ENCODE measurements around the gene MBIP.
"Not testable (repeated sequence)": the region's sequence is repeated elsewhere in the genome, so short reads cannot be mapped to it uniquely, and the experiment has no call there.

Gene MBIP, protein sequence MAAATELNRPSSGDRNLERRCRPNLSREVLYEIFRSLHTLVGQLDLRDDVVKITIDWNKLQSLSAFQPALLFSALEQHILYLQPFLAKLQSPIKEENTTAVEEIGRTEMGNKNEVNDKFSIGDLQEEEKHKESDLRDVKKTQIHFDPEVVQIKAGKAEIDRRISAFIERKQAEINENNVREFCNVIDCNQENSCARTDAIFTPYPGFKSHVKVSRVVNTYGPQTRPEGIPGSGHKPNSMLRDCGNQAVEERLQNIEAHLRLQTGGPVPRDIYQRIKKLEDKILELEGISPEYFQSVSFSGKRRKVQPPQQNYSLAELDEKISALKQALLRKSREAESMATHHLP

DNA sequence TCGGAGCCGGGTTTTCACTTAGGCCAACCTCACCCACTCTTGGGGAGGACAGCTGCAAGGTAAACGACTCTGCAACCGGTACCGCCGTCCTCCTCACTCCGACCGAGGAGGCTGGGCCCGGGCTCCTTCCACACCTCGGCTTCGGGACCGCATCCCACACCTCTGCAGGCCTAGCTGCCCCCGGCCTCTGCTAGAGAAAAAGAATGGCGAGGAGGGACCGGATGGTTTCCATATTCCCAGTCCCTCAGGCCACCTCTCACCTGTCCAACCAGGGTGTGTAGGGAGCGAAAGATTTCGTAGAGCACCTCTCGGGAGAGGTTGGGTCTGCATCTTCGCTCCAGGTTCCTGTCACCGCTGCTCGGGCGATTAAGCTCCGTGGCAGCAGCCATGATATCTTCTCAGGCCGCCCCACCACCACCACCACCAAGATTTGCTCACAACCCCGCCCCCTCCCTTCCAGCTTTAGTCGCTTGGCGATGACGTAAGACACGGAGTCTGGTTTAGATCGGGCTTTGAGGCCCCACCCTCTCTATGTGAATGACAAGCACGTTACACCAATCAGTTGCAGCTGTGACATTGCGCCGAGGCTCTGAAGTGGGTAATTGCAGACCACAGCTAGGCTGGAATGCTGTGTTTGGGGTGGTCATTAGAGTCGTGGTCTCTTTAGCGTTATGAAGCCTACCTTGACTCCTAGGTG is at the start of gene MBIP:
MBIP (minus strand) TSS at position 438 of the 697 bp plus-strand sequence; CDS start at position 389, 49 bp downstream.
- DNase-seq: peak; percentile 94

DNA sequence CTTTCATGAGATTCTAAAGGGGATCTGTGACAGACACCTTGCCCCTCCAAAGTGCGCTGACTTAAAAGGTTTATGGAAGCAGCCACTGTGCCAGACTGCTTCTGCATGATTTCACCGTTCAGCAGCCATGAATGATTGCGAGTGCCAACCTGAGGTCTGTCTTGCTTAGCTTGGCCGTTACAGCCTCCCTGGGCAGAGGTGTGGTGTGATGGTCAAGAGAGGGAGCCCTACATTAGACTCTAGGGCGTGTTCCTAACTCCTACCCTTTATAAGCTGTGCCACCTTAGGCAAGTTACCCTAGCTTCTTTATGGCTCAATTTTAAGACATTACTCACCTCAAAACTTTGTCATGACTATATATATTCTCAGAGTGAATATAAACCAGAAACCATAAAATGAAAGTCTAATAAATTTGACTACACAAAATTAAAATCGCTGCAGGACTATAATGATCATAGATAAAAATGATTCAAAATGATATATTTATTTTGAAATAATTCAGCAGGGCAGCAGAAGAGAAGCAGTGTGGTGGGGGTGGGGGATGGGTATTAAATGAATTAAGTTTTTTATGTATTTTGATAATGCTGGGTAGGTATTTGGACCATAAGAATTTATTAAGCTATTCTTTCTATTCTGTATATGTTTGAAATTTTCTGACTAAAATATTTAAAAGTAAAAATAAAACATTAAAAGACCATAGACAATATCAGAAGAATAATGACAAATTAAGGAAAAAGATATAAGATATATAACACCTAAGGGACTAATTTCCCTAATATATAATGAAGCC is 47.7 kb upstream of the MBIP start:
- DNase-seq: no peak

DNA sequence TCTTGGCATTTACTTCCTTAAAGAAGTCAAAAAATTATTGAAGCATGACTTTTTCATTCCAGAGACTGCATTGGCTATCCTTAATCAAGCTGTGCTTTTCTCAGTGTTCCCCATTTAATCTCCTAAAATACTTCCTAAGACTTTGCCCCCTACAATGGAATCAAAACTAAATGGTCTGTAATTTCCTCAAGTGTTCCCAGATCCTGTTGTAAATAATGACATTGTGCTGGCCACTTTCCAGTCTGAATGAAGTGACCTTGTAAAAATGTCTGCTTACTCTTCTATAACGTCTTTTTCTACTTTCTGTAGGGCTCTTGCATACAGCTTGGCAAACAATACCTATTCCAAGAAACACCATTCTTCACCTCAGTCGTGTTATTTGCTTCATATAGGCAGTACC is 45.3 kb upstream of the MBIP start:
- no peak for DNase-seq

DNA sequence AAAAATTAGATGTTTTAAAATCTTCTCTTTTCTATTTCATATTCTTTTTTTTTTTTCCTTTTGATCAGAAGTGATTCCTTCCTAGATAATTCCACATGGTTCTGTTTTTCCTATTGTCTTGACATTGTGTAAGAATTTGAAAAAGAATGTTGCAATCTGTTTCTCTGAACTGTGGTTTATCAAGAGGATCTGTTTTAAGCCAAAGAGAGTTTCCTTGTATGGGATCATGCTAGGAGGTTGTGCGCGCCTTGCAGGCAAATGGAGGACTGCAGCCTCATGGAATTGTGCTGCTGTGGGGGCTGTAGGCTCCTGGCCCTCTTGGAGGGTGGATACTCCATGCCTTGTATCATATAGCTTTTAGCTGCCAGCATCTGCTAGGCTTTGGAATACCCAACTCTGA is 43.3 kb upstream of the MBIP start:
- no peak for DNase-seq

DNA sequence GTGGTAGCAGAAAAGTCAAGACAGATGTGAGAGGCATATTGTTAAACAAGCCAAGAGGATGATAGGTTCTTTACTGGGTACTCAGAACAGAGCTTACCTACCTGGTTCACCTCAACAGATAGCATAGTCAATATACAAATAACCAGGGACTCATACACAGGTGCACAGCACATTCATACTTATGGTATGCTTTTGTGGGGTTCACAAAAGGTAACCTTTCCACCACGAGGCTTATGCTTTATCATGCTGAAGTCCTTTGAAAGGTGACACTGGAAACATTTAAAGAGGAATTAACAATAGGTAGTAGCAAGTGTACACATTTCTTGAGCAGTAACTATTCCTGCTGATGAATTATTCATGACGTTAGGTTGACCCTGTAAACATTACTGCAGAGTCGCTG is 42.2 kb upstream of the MBIP start:
- no peak for DNase-seq

DNA sequence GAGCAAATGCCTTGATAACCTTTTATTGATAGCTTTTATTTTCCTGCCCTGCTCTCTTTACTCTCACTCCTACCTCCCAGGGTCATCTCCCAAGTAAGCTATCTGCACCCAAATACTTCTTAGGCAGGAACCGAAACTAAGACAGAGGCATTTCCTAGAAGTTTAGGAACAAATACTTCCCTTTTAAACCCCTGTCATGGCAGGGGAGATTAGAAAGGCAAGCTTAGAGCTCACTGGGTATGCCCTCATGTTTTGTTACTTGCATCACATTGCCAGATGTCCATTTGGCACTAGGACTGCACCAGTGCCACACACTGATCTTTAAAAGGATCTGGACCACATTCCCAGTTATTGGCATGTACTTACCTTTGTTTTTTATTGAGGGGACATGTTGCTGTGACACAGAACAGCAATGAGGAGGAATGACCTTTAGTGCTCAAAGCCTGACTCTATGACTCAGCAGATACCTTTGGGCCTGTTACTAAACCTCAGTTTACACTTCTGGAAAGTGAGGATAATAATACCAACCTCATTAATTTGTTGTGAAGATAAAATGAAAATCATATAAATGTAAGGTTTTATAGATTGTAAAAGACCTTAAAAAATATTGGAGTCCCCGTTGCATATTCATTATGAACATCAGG is 40.9 kb upstream of the MBIP start:
- no peak for DNase-seq

DNA sequence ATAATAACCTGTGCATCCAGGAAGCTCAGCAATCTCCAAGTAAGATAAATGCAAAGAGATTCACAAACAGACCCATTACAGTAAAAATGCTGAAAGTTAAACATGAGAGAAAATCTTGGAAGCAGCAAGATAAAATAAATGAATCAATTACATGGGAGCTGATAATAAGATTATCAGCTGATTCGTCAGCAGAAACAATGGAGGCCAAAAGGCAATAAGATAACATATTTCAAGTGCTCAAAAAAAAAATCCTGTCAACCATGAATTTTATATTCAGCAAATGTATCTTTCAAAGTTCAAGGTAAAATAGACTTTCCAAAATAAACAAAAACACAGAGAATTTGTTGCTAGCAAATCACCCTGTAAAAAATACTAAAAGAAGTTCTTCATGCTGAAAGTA is 36.4 kb upstream of the MBIP start:
- DNase-seq: no peak

DNA sequence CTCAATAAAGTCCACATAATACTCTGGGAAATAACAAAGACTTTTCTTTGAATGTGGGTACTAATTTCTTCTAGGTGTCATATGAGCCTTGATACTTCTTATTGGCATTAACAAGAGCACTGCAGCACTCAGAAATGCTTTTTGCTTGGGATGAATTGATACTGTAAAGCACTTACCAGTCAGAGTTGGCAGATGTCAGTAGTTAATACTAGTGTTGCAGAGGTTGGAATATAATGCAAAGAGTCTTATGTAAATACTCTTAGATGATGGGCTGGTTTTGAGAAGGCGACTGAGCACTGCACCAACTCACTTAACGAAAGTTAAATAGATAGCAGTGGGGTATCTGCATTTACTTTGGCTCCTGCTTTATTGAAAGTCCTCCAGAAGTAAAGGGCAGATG is 25.6 kb upstream of the MBIP start:
- no peak for DNase-seq

DNA sequence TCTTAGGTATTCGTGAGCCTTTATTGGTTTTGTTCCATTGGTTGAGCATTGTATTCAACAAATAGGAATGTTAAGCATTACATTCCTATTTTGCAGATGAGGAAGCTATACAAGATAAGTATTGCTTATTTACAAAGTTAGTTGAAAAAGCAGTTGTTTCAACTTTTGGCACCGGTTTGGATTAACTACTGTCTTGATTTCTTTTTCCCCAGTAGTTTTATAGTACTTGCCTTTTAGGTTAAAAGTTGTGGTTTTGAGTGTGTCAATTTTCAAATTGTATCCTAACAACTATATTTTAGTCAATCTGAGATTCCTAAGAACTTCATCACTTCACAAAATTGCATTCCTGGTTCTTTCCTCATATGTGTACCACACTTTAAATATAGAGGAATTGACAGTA is 23.8 kb upstream of the MBIP start:
- no peak for DNase-seq

DNA sequence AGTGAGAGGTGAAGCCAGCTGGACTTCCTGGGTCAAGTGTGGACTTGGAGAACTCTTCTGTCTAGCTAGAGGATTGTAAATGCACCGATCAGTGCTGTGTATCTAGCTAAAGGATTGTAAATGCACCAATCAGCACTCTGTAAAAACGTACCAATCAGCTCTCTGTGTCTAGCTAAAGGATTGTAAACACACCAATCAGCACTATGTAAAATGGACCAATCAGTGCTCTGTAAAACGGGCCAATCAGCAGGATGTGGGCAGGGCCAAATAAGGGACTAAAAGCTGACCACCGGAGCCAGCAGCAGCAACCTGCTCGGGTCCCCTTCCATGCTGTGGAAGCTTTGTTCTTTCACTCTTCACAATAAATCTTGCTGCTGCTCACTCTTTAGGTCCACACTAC is 21.4 kb upstream of the MBIP start:
- DNase-seq: not testable (repeated sequence)

DNA sequence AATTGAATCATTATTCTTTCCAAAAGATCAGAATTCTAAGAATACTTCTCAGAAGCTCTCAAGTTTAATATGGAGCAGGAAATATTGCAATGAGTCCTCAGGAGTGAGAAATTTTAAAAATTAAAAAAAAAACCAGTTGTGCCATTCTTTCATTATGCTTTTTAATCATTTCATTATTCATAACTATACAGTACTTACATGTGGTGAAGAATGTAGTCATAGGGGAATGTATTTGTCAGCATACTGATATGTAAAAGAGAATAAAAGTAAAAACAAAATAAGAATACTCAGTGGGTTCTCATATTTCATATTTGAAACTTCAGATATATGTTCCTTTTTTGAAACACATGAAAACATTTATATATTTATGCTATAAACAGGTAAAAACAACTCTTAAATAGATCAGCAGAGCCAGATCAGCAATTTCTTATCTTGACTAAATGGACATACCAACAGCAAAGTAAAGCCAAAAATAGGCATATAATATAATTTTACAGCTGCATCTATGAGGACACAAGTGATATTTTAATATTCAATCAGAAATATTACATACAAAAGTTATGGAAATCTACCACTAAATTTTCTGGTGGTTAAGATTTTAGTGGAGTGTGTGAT is 19.9 kb upstream of the MBIP start:
- DNase-seq: no peak

DNA sequence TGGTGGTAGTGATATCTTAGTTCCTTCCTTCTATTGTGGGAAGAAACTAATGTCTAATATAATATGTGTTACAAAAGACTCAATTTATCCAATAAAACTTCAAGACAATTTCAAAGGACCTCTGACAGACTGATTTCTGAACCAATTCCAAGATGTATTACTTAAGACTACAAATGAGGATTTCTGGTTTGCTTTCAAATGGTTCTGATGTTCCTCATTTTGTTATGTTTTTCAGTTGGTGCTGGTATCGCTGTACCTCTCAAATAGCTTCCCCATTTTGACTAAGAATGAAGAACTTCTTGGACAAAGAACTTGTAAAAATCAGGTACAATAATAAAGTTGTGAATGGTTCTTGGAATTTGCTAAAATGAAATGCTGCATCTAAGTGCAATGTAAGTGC is 19.4 kb upstream of the MBIP start:
- no peak for DNase-seq

DNA sequence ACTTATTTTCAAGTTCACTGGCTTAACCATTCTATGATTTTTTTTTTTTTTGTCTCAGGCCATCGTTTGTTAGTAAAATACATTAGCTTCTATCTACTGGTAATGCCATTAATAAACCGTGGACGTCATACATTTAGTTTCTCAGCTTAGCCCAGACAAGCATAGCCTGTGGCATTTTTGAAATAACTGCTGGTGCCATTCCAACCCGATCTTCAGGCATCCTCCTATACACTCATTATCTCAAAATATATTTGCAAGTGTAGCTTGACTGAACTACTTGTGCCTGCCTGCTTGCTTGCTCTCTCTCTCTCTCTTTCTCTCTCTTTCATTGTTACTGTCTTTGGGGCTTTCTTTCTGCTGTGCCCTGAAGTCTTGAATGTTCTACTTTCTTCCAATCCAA is 12.7 kb upstream of the MBIP start:
- DNase-seq: no peak

DNA sequence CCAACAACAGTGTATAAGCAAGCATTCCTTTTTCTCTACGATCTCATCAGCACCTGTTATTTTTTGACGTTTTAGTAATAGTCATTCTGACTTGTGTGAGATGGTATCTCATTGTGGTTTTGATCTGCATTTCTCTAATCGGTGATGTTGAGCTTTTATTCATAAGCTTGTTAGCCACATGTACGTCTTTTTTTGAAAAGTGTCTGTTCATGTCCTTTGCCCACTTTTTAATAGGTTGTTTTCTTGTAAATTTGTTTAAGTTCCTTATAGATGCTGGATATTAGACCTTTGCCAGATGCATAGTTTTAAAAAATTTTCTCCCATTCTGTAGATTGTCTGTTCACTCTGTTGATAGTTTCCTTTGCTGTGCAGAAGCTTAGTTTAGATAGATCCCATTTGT is 7.1 kb upstream of the MBIP start:
- DNase-seq: not testable (repeated sequence)

DNA sequence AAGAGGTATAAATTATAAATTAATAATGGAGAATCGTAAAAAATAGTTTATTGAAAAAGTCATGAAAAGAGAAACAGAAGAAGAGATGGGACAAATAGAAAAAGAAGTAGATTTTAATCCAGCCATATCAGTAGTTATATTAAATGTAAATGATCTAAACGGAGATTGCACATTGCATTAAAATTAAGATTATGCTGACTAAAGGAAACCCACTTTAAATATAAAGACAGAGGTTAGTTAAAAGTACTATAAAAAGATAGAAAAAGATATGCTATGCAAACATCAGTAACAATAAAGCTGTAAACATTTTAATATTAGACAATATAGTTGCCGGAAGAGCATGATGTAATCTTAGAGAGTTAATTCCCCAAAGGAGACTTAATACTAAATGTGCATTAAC is 5.4 kb upstream of the MBIP start:
- DNase-seq: no peak

DNA sequence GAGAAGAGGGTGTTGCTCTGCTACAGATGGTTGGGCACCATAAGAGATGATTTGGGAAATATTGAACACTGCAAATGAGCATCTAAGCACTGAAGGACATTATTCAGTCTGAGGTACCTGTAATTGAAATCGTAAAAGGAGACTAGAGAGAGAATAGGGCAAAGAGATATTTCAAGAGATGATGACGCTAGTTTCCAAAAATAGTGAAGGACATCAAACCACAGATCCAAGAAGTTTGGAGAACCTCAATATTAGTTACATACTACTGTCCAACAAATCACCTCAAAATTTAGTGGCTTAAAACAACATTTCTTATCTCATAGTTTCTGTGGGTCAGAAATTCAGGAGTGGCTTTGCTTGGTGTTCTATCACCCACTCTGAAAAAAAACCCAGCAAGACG is 4.5 kb upstream of the MBIP start:
- no peak for DNase-seq

DNA sequence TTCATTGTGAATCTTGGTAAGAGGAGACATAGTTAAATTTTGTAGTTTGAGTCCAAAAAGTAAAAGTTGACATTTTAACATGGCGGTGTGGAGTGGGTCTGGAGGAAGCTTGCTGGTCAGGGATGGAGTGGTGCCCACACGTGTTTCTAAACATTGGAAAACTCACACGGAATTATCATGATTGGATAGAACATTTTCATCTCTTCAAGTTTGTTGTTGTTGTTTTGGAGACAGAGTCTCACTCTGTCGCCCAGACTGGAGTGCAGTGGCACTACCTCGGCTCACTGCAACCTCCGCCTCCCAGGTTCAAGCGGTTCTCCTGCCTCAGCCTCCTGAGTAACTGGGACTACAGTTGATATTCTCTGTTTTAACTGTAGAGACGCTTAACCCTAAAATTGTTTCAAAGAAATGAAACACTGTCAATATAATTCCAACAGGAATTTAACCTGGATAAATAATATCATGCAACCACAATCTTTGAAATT is 502 bp upstream of the MBIP start:
- no peak for DNase-seq

DNA sequence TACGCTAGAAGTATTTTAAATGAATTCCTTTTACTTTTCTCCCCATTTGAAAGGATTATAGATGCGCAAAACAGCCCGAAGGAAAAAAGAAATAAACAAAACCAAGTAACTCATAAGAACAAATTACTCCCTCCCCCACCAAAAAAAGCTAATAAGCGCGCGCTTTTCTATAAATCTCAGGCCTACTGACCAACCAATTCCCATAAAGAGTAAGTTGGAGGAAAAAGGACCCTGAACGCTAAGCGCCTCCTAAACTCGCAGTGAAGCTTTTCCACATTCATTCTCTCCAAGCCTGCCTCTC is 588 bp downstream of the MBIP start:
- DNase-seq: no peak

DNA sequence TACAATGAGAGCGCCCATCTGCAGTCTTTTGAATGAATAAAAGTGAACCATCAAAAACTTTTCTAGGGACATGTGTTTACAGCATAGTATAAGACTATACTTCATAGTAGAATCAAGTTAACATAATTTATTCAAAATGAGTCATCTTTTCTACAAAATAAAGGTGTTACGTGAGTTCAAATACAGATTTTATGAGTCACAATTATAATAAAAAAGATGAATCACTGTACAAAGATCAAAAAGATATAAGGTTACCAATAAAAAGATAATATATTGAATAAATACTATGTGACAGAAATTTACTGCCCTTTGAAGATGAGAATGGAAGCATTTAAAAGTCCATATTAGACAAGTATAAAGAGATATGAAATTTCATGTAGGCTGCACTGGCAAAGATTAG is 2.8 kb downstream of the MBIP start:
- peak; percentile 54 for DNase-seq

DNA sequence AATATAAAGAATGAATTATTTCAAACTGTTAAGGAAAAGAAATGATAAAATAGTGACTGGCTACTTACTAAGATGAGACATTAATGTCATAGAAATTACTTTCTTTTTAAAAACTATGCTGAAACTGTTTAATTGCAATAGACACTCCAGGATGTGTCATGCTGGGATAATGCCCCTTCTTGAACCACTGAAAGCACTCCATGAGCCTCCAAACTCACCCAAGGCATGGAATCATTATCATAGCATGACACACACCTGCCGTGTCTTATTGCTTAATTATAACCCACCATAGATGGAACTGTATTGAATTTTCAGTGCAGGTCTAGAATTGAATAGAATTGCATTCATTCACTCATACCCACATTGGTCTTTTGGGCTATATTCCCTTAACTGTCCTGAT is 4.3 kb downstream of the MBIP start:
- DNase-seq: no peak

DNA sequence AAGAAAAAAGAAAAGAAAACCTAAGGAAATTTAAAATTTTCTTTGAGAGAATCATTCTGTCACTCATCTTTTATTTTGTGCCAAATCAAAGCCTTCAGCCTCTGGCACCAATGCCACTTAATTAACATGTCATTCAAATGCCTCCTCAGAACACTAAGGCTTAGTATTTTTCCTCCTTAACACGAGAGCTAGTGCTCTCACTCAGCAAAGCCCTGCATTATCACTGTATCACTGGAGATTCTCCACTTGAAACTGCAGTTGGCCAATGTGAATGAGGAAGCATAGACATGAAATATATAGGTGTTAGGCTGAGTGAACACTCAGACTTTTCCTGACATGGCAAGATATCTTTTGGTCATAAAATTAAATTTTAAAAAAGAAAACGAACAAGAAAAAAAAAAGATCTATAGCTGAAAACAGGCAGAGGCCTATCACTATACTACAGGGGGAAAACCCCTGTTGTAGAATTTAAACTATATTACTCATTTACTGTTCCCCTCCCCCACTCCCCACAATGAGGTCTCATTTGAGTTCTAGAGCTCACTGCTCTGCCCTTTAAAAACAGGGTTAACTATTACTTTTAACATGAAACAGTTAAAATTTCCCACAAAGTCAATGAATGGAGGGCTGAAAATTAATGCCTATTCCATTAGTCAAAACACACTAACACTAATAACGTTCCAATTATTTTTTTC is 5.1 kb downstream of the MBIP start:
- no peak for DNase-seq

DNA sequence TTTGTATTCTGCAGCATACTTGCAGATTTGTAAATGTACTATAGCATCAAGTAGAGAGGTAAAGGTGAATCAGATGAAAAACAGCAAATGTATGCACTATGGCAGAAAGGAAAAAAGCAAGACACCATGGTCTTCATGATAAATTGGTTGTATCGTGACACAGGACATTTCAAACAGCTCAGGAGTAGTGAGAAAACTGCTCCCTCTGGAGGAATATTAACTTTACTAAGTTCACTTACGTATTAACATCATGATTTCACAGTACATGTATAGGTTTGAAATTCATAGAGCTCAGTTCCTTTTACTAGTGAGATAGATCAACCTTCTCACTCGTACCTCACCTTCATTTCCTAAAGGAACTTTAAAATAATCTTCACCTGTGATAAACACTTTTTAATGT is 6.5 kb downstream of the MBIP start:
- peak; percentile 13 for DNase-seq

All from HCEC 1CT (cell line).